Measurements from ENCODE around the gene ANKRD13D.
A peak's percentile ranks its signal among the peaks of the same experiment; 100 is the strongest.

- TF ChIP-seq CTCF (IDR thresholded peaks at IDR 0.05 in 8 of 11, conservative IDR thresholded peaks at IDR 0.05 in 3 of 11) = no peak
- peak; percentile 67 to 82 (median 69) for TF ChIP-seq POLR2AphosphoS5 (IDR thresholded peaks at IDR 0.05)
Measured at GRCh38 chr11:67267188-67268080, 21.7 kb upstream of the ANKRD13D start.
